ENCODE measurements around the gene SBSN.

SBSN gene

DNA sequence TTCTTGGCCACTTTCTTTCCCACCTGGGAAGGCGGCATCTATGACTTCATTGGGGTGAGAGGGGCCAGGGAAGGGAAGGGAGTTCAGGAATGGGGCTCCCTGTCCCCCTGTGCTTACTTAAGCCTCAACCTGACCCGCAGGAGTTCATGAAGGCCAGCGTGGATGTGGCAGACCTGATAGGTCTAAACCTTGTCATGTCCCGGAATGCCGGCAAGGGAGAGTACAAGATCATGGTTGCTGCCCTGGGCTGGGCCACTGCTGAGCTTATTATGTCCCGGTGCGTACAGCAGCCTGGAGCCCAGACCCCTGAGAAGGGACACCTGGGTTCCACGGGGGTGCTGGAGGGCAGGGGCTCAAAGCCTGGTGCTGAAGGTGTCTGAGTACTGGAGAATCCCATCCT, 18.4 kb upstream of the SBSN start:
- TF ChIP-seq GATA2 (IDR thresholded peaks at IDR 0.05; ENCODE audit: low read depth, low read length) (no peak), GATA3 (IDR thresholded peaks at IDR 0.05; ENCODE audit: low read depth, low read length) (no peak)

DNA sequence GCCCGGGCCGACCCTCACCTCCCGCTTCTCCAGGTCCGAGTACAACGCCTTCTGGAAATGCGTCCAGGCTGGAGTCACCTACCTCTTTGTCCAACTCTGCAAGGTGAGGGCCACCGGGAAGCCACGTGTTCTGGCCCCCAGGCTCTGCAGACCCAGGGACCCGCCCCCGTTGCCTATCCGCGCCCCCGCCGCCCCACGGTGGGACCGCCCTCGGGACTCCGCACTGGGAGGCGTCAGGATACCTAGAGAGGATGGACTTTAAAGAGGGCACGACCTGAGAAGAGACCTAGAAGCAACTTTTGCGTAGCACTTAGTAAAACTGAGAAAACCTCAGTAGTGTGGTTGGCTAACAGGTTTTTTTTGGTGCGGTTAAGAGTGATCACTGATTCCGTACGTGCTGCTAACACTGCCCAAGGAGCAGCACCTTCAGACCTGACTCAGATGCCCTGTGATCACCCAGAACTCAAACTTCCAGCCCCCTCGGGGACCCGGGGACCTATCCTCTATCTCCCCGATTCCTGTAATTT, 17.8 kb upstream of the SBSN start:
- TF ChIP-seq GATA3 (IDR thresholded peaks at IDR 0.05; ENCODE audit: low read depth, low read length): no peak
- TF ChIP-seq GATA2 (IDR thresholded peaks at IDR 0.05; ENCODE audit: low read depth, low read length): no peak

DNA sequence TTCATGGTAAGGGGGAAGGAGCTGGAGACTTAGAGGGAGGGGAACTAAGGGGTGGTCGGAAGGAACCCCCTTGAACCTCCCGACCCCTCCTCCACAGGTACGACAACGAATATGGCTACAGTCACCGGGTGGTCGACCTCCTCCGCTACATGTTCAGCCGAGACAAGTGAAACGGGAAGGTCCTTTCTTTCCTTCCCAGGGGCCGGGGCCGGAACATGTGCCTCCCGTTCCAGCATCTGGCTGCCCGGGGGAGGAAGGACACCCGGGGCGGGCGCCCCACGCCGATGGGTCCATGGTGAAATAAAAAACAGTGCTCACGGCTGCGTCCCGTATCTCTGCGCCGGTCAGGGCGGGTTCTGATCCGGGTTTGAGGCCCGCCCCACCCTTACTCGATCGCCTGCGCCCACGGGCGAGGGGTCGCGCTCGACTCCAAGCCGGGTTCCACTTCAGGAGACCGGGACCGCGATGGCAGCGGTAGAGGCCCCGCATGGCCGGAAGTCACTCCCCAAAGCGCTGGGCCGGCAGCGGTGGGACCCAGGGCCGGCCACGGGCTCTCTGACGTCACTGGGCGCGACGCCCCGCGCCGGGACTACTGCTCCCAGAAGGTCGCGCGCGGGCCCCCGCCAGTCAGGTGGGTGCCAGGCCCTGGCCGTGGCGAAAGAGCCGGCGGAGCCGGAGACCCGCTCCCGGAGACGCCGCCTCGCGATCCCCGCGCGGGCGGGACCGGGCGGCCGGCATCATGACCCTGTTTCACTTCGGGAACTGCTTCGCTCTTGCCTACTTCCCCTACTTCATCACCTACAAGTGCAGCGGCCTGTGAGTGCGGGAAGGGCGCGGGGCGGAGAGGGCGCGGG, 17.1 kb upstream of the SBSN start, which contains the start of gene TMEM147:
TSS of gene TMEM147 (plus strand) at position 626 of the 854 bp plus-strand sequence. CDS start at position 740, 114 bp downstream.
- no peak for TF ChIP-seq GATA2 (IDR thresholded peaks at IDR 0.05; ENCODE audit: low read depth, low read length)
- TF ChIP-seq GATA3 (IDR thresholded peaks at IDR 0.05; ENCODE audit: low read depth, low read length): no peak

DNA sequence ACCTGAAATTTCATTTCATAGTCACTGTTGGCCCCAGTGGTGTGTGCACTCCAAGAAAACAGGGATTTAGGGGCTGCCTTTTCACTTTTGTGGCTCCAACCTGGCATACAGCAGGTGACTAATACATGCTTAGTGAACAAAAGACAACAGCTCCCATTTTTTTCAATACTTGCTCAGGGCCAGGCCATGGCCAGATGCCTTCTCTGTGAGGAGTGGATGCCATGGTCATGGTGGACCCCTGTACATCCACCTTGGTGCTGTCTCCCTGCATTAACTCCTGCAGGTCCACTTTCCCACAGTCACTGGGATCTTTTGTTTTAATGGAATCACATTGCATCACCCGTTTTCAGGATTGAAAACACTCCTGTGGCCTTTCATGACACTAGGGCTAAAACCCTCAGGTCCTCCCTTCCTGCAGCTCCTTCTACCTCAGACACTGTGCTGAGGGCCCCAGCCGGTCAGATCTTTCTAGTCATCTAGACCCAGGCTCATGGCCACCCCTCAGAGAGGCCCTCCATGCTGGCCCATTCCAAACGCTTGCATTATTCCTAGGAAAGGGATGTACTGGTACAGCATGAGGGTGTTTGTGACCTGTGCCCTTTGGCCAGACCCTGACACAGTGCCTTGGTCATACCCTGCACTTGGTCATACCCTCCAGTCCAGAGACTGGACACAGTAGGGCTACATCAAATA, 16.1 kb upstream of the SBSN start:
- no peak for TF ChIP-seq GATA3 (IDR thresholded peaks at IDR 0.05; ENCODE audit: low read depth, low read length)
- no peak for TF ChIP-seq GATA2 (IDR thresholded peaks at IDR 0.05; ENCODE audit: low read depth, low read length)

DNA sequence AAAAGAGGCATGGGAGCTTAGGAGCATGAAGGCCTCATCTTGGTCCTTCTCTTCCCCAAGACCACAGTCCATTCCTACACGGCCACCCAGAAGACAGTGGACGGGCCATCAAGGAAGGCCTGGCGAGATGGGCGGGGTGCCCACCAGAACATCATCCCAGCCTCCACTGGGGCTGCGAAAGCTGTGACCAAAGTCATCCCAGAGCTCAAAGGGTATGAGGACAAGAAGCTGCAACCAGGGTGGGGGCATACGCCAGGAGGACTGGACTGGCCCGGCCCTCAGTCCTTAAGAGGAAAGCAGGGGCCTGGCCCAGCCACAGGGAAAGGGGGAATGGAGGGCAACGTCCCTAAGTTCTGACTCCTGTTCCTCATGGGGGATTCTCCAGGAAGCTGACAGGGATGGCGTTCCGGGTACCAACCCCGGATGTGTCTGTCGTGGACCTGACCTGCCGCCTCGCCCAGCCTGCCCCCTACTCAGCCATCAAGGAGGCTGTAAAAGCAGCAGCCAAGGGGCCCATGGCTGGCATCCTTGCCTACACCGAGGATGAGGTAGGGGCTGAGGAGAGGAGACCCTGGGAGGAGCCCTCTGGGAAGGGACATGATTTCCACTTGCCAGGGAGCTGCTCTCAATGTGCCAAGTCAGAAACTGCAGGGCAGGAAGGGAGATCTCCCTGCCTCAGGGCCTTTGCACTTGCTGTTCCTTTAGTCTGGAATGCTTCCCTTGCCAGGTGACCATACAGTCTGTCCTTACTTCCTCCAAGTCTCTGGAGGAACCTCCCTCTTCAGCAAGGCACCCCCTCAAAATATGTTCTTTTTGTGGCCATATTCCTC, 15.4 kb upstream of the SBSN start:
- no peak for TF ChIP-seq GATA2 (IDR thresholded peaks at IDR 0.05; ENCODE audit: low read depth, low read length)
- no peak for TF ChIP-seq GATA3 (IDR thresholded peaks at IDR 0.05; ENCODE audit: low read depth, low read length)

DNA sequence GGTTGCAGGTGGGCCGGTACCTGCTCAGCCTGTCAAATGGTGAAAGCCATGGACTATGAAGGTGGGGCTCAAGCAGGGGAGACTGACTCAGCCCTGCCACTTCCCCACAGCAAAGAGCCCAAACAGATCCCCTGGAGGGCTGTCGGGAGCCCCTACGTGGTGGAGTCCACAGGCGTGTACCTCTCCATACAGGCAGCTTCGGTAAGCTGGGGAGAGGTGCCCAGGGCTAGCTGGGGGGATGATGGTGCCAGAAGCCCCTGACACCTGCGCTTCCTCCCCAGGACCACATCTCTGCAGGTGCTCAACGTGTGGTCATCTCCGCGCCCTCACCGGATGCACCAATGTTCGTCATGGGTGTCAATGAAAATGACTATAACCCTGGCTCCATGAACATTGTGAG, 14.1 kb upstream of the SBSN start:
- TF ChIP-seq GATA2 (IDR thresholded peaks at IDR 0.05; ENCODE audit: low read depth, low read length) (no peak), GATA3 (IDR thresholded peaks at IDR 0.05; ENCODE audit: low read depth, low read length) (no peak)

DNA sequence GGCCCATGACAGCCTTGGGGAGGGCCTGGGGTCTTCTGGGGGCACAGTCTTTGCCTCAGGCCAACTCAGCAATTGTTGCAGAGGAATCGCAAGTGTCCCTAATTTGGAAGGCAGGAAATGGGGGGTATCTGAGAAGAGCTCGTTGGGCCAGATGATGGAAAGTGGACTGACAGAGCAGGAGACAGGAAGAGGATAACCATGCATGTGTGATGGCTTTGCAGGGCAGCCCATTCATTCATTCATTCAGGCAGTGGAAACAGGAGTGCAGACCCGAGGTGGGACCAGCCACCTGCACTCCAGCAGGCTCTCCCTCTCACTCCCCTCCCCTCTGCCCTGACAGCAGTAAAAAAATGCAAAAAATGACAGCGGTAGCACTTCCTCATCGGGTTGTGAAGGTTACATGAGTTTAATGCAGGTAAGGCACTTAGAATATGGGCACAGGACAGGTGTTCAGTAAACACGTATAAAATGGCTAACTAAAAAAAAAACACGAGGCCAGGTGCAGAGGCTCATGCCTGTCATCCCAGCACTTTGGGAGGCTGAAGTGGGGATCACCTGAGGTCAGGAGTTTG, 12.3 kb upstream of the SBSN start:
- TF ChIP-seq GATA3 (IDR thresholded peaks at IDR 0.05; ENCODE audit: low read depth, low read length) (no peak), GATA2 (IDR thresholded peaks at IDR 0.05; ENCODE audit: low read depth, low read length) (no peak)

DNA sequence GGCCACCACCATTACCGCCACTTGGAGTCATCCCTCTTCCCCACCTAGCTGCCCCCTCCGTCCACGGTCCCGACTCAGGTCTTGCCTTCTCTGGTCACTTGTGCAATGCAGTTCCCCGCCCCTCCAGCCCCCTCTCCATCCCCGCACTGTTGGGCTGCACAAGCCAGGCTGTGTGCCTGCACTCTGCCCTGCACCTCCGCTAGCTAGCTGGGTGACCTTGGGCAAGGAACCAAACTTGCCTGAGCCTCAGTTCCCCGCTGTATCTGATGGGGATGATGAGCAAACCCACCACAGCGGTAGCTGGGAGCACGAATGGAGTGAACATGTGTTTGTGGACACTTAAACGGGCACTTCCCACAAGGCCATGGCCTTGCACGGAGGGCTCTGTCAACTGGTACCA, 11.7 kb upstream of the SBSN start:
- no peak for TF ChIP-seq GATA2 (IDR thresholded peaks at IDR 0.05; ENCODE audit: low read depth, low read length)
- no peak for TF ChIP-seq GATA3 (IDR thresholded peaks at IDR 0.05; ENCODE audit: low read depth, low read length)

DNA sequence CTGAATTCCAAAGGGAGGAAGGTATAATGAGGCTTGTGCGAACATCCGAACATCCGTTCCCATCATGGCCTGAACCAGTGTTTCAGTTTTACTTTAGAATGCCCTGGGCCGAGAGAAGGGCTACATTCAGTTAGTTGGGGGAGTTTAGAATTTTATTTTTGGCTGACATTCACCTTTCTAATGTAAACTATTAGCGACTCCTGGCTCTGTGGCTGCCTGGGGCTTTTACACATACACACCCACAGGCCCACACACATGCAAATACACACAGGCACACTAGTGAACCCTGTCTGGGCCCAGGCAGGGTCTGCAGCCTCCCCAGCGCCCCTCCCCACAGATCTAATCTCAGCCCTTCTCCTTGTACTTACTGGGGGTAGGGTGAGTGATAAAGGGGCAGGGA, 11.2 kb upstream of the SBSN start:
- TF ChIP-seq GATA3 (IDR thresholded peaks at IDR 0.05; ENCODE audit: low read depth, low read length) (no peak), GATA2 (IDR thresholded peaks at IDR 0.05; ENCODE audit: low read depth, low read length) (no peak)

DNA sequence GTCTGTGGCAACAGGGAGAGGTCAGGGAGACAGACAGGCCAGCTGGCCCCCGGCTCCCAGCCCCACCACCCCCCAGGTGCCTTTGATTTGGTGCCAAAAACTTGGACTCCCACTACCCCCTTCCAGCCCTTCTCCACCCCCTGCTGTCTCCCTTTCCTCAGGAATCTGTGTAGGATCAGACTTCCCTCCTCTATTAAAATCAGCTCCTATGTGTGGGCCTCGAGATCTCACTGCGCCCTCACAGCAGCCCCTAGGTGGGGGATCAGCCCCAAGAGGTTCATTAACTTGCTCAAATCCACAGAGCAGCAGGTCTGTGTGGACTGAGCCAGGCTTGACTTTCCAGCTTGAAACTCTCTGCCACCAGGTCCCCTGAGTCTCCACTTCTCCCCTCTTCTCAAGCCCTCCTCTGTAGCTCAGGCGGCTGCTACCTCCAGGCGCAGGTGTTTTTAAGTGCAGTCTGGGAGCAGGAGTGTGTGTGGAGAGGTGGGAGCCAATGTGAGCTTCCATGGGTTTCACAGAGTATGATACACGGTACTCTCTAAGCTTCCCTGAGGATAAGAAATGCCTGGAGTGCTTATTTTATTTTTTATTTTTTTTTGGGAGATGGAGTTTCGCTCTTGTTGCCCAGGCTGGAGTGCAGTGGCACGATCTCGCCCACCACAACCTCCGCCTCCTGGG, 6.8 kb upstream of the SBSN start:
- TF ChIP-seq GATA2 (IDR thresholded peaks at IDR 0.05; ENCODE audit: low read depth, low read length) (no peak), GATA3 (IDR thresholded peaks at IDR 0.05; ENCODE audit: low read depth, low read length) (no peak)

DNA sequence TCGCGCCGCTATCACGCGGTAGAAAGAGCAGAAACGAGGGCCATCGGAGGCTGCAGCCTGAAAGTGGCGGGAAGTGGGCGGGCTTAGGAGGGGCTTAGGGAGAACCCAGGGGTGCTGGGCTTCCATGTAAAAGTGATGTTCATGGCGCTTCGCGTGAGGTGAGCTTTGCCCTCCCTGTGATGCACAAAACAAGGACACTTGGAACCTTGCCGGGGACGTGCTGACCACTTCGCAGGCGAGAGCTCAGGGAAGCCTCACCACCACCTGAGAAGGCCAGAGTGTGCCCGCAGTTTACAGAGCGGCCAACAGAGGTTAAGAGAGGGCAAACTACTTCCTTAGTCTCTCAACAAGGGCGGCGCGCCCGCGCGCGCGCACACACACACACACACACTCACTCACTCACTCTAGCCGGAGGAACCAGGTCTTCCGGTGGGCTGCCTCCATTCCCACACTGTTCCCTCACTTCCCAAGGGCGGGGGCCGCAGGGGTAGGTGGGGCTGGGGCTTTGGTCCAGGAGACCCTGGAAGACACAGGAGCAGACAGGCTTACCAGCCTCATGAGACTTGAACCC, 5.8 kb upstream of the SBSN start:
- TF ChIP-seq GATA2 (IDR thresholded peaks at IDR 0.05; ENCODE audit: low read depth, low read length) (no peak), GATA3 (IDR thresholded peaks at IDR 0.05; ENCODE audit: low read depth, low read length) (no peak)

DNA sequence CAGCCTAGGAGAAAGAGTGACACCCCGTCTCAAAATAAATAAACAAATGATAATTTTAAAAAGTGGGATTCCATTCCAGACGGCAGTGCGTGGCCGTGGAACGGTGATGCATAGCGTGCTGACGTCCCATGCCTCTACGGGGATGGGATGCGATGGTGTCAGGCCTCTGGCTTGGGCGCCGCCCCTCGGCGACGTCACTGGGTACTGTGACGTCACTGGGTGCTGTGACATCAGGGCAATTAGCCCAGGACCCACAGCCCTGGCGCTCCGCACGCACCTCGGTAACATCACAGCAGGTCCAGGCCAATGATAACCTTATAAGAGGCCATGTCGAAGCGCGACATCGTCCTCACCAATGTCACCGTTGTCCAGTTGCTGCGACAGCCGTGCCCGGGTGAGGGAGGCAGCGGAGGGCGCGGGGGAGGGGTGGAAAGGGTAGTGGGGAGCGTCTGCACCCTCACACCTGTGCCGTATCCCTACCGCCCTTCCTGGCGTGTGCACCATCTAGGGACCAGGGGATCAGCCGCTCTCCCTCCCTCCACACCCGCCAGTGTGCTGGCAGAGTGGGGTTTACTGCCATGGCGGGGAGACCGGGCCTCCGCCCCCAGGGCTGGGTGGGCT, 5.2 kb upstream of the SBSN start, which contains the start of gene GAPDHS:
TSS of gene GAPDHS (plus strand) at position 256 of the 621 bp plus-strand sequence. CDS start at position 328, 72 bp downstream.
- no peak for TF ChIP-seq GATA3 (IDR thresholded peaks at IDR 0.05; ENCODE audit: low read depth, low read length)
- no peak for TF ChIP-seq GATA2 (IDR thresholded peaks at IDR 0.05; ENCODE audit: low read depth, low read length)
